Measurements from ENCODE around the gene PRKCH.

PRKCH gene

GRCh38 chr14:61558271-61558670 is 236.9 kb downstream of the PRKCH start:
- in situ Hi-C loops (cut with MboI; ENCODE audit: low sequenced_read_pairs), result no loop called here

- in situ Hi-C loops (cut with MboI; ENCODE audit: low sequenced_read_pairs), result no loop called here
Observed at GRCh38 chr14:61559641-61560201, 238.3 kb downstream of the PRKCH start.

- in situ Hi-C loops (cut with MboI; ENCODE audit: low sequenced_read_pairs), result no loop called here
Observed at GRCh38 chr14:61560323-61560722, 238.9 kb downstream of the PRKCH start.

GRCh38 chr14:61561104-61561503 is 239.7 kb downstream of the PRKCH start:
- in situ Hi-C loops (cut with MboI; ENCODE audit: low sequenced_read_pairs), result no loop called here

- in situ Hi-C loops (cut with MboI; ENCODE audit: low sequenced_read_pairs), result no loop called here
Observed at GRCh38 chr14:61561657-61562276, 240.4 kb downstream of the PRKCH start.

GRCh38 chr14:61562321-61563161 is 241.2 kb downstream of the PRKCH start:
- in situ Hi-C loops (cut with MboI; ENCODE audit: low sequenced_read_pairs), result no loop called here

- in situ Hi-C loops (cut with MboI; ENCODE audit: low sequenced_read_pairs), result no loop called here
Observed at GRCh38 chr14:61563162-61563511, 241.8 kb downstream of the PRKCH start.

GRCh38 chr14:61563880-61564617 is 242.7 kb downstream of the PRKCH start:
- in situ Hi-C loops (cut with MboI; ENCODE audit: low sequenced_read_pairs), result no loop called here

GRCh38 chr14:61564618-61565091 is 243.3 kb downstream of the PRKCH start:
- in situ Hi-C loops (cut with MboI; ENCODE audit: low sequenced_read_pairs), result no loop called here

- in situ Hi-C loops (cut with MboI; ENCODE audit: low sequenced_read_pairs), result no loop called here
Observed at GRCh38 chr14:61565181-61565580, 243.8 kb downstream of the PRKCH start.

GRCh38 chr14:61565836-61566536 is 244.6 kb downstream of the PRKCH start:
- in situ Hi-C loops (cut with MboI; ENCODE audit: low sequenced_read_pairs), result no loop called here

- in situ Hi-C loops (cut with MboI; ENCODE audit: low sequenced_read_pairs), result no loop called here
Observed at GRCh38 chr14:61566537-61567225, 245.3 kb downstream of the PRKCH start.

GRCh38 chr14:61567838-61568571 is 246.6 kb downstream of the PRKCH start:
- in situ Hi-C loops (cut with MboI; ENCODE audit: low sequenced_read_pairs), result no loop called here

- in situ Hi-C loops (cut with MboI; ENCODE audit: low sequenced_read_pairs), result no loop called here
Observed at GRCh38 chr14:61568572-61569011, 247.2 kb downstream of the PRKCH start.

GRCh38 chr14:61569308-61569707 is 247.9 kb downstream of the PRKCH start:
- in situ Hi-C loops (cut with MboI; ENCODE audit: low sequenced_read_pairs), result no loop called here

- in situ Hi-C loops (cut with MboI; ENCODE audit: low sequenced_read_pairs), result no loop called here
Observed at GRCh38 chr14:61569812-61570548, 248.6 kb downstream of the PRKCH start.

GRCh38 chr14:61570549-61571290 is 249.3 kb downstream of the PRKCH start:
- in situ Hi-C loops (cut with MboI; ENCODE audit: low sequenced_read_pairs), result no loop called here

- in situ Hi-C loops (cut with MboI; ENCODE audit: low sequenced_read_pairs), result no loop called here
Observed at GRCh38 chr14:61571917-61572316, 250.5 kb downstream of the PRKCH start.
